Endothelial cell of umbilical vein (primary cell): ENCODE data around the gene ARHGAP15. TPM values are rescaled to one million over a fixed set of nuclear protein-coding genes. Genes with fewer than 3 reads are reported as not detected.

Experiments
- BruUV-seq: library from RNA; stranded (reverse); fragments of 400-500 nt; replicated peaks from 2 replicates; lab custom pipeline; 2021; lab: Mats Ljungman, UMichigan
- CTCF ChIA-PET: fragments of 300-600, 350-600 bp; sonication (Branson Sonifier 250); formaldehyde crosslinking; loops from one replicate; lab custom pipeline; 2021; ENCODE audit warnings: antibody characterized with exemption, inconsistent platforms; lab: Charles Lee
- POLR2A ChIA-PET: fragments of 300-600, 350-600 bp; sonication (Branson Sonifier 250); formaldehyde crosslinking; loops from one replicate; lab custom pipeline; 2021; ENCODE audit warnings: antibody characterized with exemption, inconsistent platforms; lab: Charles Lee
- DNase-seq: peaks from one replicate; pipeline ENCODE4 v3.0.0-alpha.2; 2011; ENCODE audit warnings: low read depth, low spot score
- FAIRE-seq: peaks from 2 replicates; lab custom pipeline; 2011; peaks lifted over from hg19 to GRCh38; lab: Jason Lieb, UNC
- H2AFZ ChIP-seq: 2 replicates; pipeline ENCODE4 v1.6.0; 2012; ENCODE audit warnings: low read depth, low read length, control low read depth, inconsistent platforms
- H3K27ac ChIP-seq: 2 replicates; pipeline ENCODE4 v1.5.1; 2011; ENCODE audit warnings: low read depth, mild to moderate bottlenecking, control low read depth, low read length, moderate library complexity; ENCODE audit not compliant: insufficient read depth
- H3K27me3 ChIP-seq, 2 experiments: 2 replicates each; pipeline versions ENCODE4 v1.6.0 to v1.6.1; 2011; ENCODE audit warnings: low read length in 2 of 2, mixed read lengths in 1 of 2; ENCODE audit not compliant: control insufficient read depth in 2 of 2, insufficient read depth in 2 of 2
- H3K36me3 ChIP-seq, 2 experiments: 2 replicates in 1 of 2; 3 replicates in 1 of 2; pipeline ENCODE4 v1.5.1; 2011; ENCODE audit warnings: low read length in 2 of 2, mild to moderate bottlenecking in 1 of 2, moderate library complexity in 1 of 2; ENCODE audit not compliant: control insufficient read depth in 2 of 2, insufficient read depth in 2 of 2; ENCODE audit errors: extremely low read depth in 1 of 2
- H3K4me1 ChIP-seq: 3 replicates; pipeline ENCODE4 v1.5.1; 2011; ENCODE audit warnings: mild to moderate bottlenecking, low read length; ENCODE audit not compliant: control insufficient read depth, insufficient read depth; ENCODE audit errors: extremely low read depth
- H3K4me2 ChIP-seq: 2 replicates; pipeline ENCODE4 v1.6.1; 2011; ENCODE audit warnings: low read length, control low read depth, mixed read lengths; ENCODE audit not compliant: insufficient read depth
- H3K4me3 ChIP-seq, 3 experiments: fragments of 200-600 bp in 1 of 3; sonication (generic), shearing (Covaris generic) in 1 of 3; replicated peaks in 1 of 3; 2 replicates each; pipeline ENCODE4 v1.5.1; 2011 to 2016; ENCODE audit warnings: control low read depth in 3 of 3, low read length in 3 of 3, mild to moderate bottlenecking in 2 of 3, inconsistent platforms in 1 of 3, low read depth in 1 of 3, moderate library complexity in 1 of 3; ENCODE audit not compliant: insufficient read depth in 1 of 3
- H3K79me2 ChIP-seq: 2 replicates; pipeline ENCODE4 v1.6.0; 2012; ENCODE audit warnings: low read length, inconsistent platforms; ENCODE audit not compliant: control insufficient read depth, insufficient read depth
- H3K9ac ChIP-seq: replicated peaks from 2 replicates; pipeline ENCODE3; 2011; ENCODE audit warnings: low read length, control low read depth; ENCODE audit not compliant: insufficient read depth; ENCODE audit errors: extremely low read depth
- H3K9me1 ChIP-seq: replicated peaks from 3 replicates; pipeline ENCODE4 v1.6.0; 2011; ENCODE audit warnings: mild to moderate bottlenecking, low read length; ENCODE audit not compliant: control insufficient read depth, insufficient read depth; ENCODE audit errors: extremely low read depth
- H3K9me3 ChIP-seq: replicated peaks from 2 replicates; pipeline ENCODE4 v1.5.1; 2012; ENCODE audit warnings: low read length, inconsistent platforms; ENCODE audit not compliant: control insufficient read depth, insufficient read depth
- H4K20me1 ChIP-seq: replicated peaks from 2 replicates; pipeline ENCODE3; 2011; ENCODE audit warnings: mild to moderate bottlenecking, low read length; ENCODE audit not compliant: control insufficient read depth, insufficient read depth; ENCODE audit errors: extremely low read depth
- EZH2 ChIP-seq: IDR thresholded peaks from 2 replicates; pipeline ENCODE4 v1.6.1; 2012; ENCODE audit warnings: borderline replicate concordance, low read depth, mild to moderate bottlenecking, moderate library complexity, low read length, inconsistent platforms; ENCODE audit not compliant: severe bottlenecking
- FOS ChIP-seq: IDR thresholded peaks from 2 replicates; pipeline ENCODE4 v1.6.1; 2011; ENCODE audit warnings: mild to moderate bottlenecking, low read length, moderate library complexity, borderline replicate concordance; ENCODE audit not compliant: insufficient read depth
- GATA2 ChIP-seq: IDR thresholded peaks from 2 replicates; pipeline ENCODE4 v1.7.0; 2011; ENCODE audit warnings: low read depth, mild to moderate bottlenecking, moderate library complexity, mixed read lengths, low read length; ENCODE audit not compliant: insufficient read length, insufficient read depth
- JUN ChIP-seq: IDR thresholded peaks from 2 replicates; pipeline ENCODE4 v1.6.1; 2011; ENCODE audit warnings: borderline replicate concordance, low read depth; ENCODE audit not compliant: insufficient read length, insufficient read depth
- MYC ChIP-seq: IDR thresholded peaks from one replicate; pipeline ENCODE4 v1.6.1; 2011; ENCODE audit warnings: mild to moderate bottlenecking, low read depth, low read length
- POLR2A ChIP-seq: IDR thresholded peaks from 2 replicates; pipeline ENCODE4 v1.6.1; 2012; ENCODE audit warnings: low read depth, mild to moderate bottlenecking, control low read depth, low read length
- POLR2AphosphoS5 ChIP-seq: IDR thresholded peaks from 2 replicates; pipeline ENCODE4 v1.6.1; 2012; ENCODE audit warnings: low read depth, mild to moderate bottlenecking, control low read depth, low read length, moderate library complexity; ENCODE audit not compliant: insufficient read depth
- dilution Hi-C: fragments of 300-500 bp; cut with MboI; formaldehyde crosslinking; loops from one replicate; pipeline ENCODE4 v1.15.0; 2019; ENCODE audit warnings: low sequenced_read_pairs; ENCODE audit not compliant: extremely low pct_ligation_motif_present
- intact Hi-C: fragments of 100-400 bp; cut with micrococcal nuclease; formaldehyde crosslinking; loops from one replicate; pipeline ENCODE4 v1.10.0; 2022
- polyA plus RNA-seq, 4 experiments: library from polyadenylated mRNA; depleted of rRNA in 3 of 4; stranded (reverse) in 3 of 4; unstranded in 1 of 4; fragments of >200 nt; gene quantifications; 2 replicates each; pipeline versions ENCODE4 v1.2.1 to v1.2.3, GENCODE V29; 2011 to 2012; ENCODE audit warnings: missing spikeins in 1 of 4
- total RNA-seq: library from RNA; stranded (reverse); gene quantifications from 2 replicates; pipeline ENCODE4 v1.2.3, GENCODE V29; 2021
- TF ChIP-seq, protein P1 (sequence below): IDR thresholded peaks from 2 replicates; pipeline ENCODE4 v1.6.1; 2011; ENCODE audit not compliant: insufficient read depth, insufficient read length
- TF ChIP-seq, protein P2 (sequence below), 2 donors: IDR thresholded peaks; 1 replicate in 1 of 2; 2 replicates in 1 of 2; pipeline ENCODE4 v1.5.1; 2011; ENCODE audit warnings: low read length in 2 of 2, mild to moderate bottlenecking in 2 of 2, moderate library complexity in 2 of 2, control low read depth in 1 of 2, inconsistent platforms in 1 of 2, low read depth in 1 of 2; ENCODE audit not compliant: insufficient read depth in 1 of 2; ENCODE audit errors: extremely low read depth in 1 of 2

ARHGAP15 gene
- total and polyA plus RNA-seq, 2 donors (not counting 3 experiments of a cell fraction or from before 2014, with no cell fraction given): not detected

DNA sequence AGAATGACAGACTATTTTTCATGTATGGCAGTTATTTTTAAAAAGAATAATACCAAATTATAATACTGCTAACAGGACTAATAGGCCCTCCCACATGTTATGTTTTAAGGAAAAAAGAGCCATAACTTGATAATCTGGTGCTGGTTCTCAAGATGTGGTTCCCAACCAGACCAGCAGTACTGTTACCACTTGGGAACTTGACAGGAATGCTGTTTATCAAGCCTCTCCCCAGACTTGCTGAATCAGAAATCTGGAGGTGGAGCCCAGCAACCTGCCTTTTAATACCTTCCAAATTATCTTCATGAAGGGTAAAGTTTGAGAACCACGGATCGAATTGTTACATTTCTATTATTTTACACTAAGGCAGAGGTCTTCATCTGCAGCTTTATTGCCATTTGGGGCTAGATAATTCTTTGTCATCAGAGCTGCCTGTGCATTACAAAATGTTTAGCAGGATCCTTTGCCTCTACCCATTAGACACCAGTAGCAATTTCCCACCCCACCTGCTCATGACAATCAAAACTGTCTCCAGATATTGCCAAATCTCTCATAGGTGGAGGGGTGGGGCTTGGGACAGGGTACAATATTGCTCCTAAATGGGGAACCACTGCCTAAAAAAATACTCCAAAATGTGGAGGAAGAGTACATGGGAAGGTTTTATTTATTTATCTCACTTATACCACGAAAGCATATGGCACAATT lies 629.6 kb downstream of the ARHGAP15 start:
- ChIA-PET CTCF (no interaction called here), POLR2A (no interaction called here)

More for the DNA sequence above, 629.6 kb downstream of the ARHGAP15 start:
- no peaks in the 10 kb centered on the region for H3K4me1 ChIP-seq
- FAIRE-seq (no peak), DNase-seq (no peak)
- no peaks in the 10 kb centered on the region for H3K36me3 ChIP-seq
- no TSS peak for BruUV-seq
- no peaks in the 10 kb centered on the region for H4K20me1 ChIP-seq
- no peaks in the 10 kb centered on the region for H3K9me1 ChIP-seq
- no peaks in the 10 kb centered on the region for H3K79me2 ChIP-seq
- TF ChIP-seq FOS: no peak
- TF ChIP-seq EZH2: no peak
- TF ChIP-seq, protein P1, sequence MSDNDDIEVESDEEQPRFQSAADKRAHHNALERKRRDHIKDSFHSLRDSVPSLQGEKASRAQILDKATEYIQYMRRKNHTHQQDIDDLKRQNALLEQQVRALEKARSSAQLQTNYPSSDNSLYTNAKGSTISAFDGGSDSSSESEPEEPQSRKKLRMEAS: no peak
- TF ChIP-seq JUN: no peak
- TF ChIP-seq MYC: no peak
- no peak for TF ChIP-seq POLR2A
- TF ChIP-seq, protein P2, sequence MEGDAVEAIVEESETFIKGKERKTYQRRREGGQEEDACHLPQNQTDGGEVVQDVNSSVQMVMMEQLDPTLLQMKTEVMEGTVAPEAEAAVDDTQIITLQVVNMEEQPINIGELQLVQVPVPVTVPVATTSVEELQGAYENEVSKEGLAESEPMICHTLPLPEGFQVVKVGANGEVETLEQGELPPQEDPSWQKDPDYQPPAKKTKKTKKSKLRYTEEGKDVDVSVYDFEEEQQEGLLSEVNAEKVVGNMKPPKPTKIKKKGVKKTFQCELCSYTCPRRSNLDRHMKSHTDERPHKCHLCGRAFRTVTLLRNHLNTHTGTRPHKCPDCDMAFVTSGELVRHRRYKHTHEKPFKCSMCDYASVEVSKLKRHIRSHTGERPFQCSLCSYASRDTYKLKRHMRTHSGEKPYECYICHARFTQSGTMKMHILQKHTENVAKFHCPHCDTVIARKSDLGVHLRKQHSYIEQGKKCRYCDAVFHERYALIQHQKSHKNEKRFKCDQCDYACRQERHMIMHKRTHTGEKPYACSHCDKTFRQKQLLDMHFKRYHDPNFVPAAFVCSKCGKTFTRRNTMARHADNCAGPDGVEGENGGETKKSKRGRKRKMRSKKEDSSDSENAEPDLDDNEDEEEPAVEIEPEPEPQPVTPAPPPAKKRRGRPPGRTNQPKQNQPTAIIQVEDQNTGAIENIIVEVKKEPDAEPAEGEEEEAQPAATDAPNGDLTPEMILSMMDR (IDR thresholded peaks at IDR 0.05; ENCODE audit: extremely low read depth in 1 of 2, insufficient read depth in 1 of 2, low read depth in 1 of 2, low read length in 2 of 2): no peak
- no peak for TF ChIP-seq GATA2
- no peak for TF ChIP-seq POLR2AphosphoS5
- dilution Hi-C loops: no loop called here
- H3K27ac ChIP-seq: no peak overlapping the region
- H3K9me3 ChIP-seq: no peaks in the 10 kb centered on the region
- no peak overlapping the region for H3K4me3 ChIP-seq
- intact Hi-C loops: no loop called here
- no peak overlapping the region for H2AFZ ChIP-seq
- H3K9ac ChIP-seq: no peak overlapping the region
- no peak overlapping the region for H3K4me2 ChIP-seq
- no peaks in the 10 kb centered on the region for H3K27me3 ChIP-seq
